AG10803 (cell line): ENCODE data around the gene RAB33B.

Source experiments
- DNase-seq: peaks from one replicate; pipeline ENCODE4 v3.0.0; 2010; ENCODE audit warnings: low read depth
- H3K4me3 ChIP-seq: 2 replicates; pipeline ENCODE4 v1.5.1; 2011; ENCODE audit warnings: mild to moderate bottlenecking, low read length, control low read depth
- TF ChIP-seq, protein P1 (sequence below): conservative IDR thresholded peaks from 2 replicates; pipeline ENCODE4 v1.5.1; 2011; ENCODE audit warnings: mild to moderate bottlenecking, low read length, control low read depth, inconsistent platforms

RAB33B gene

DNA sequence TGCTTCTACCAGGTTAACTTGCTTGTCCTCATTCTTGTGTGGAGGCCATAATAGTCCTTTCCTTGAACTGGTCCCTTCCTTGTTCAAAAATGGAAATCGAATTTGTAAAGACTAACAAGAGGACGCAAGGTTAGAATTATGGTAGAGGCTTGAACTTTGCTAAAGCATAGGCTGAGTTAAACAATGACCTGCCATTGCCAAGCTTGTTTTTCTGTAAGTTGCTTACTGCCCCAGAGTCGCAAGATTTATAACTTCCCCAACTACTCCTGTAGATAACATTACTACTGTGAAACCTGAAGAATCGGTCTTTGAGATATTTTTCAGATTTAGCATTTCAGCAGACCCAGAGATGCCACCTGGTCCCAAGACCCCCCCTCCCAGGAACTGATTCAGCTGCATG lies 45.3 kb downstream of the RAB33B start:
- no peak for DNase-seq
- no peak overlapping the region for H3K4me3 ChIP-seq
- TF ChIP-seq, protein P1, sequence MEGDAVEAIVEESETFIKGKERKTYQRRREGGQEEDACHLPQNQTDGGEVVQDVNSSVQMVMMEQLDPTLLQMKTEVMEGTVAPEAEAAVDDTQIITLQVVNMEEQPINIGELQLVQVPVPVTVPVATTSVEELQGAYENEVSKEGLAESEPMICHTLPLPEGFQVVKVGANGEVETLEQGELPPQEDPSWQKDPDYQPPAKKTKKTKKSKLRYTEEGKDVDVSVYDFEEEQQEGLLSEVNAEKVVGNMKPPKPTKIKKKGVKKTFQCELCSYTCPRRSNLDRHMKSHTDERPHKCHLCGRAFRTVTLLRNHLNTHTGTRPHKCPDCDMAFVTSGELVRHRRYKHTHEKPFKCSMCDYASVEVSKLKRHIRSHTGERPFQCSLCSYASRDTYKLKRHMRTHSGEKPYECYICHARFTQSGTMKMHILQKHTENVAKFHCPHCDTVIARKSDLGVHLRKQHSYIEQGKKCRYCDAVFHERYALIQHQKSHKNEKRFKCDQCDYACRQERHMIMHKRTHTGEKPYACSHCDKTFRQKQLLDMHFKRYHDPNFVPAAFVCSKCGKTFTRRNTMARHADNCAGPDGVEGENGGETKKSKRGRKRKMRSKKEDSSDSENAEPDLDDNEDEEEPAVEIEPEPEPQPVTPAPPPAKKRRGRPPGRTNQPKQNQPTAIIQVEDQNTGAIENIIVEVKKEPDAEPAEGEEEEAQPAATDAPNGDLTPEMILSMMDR = no peak

DNA sequence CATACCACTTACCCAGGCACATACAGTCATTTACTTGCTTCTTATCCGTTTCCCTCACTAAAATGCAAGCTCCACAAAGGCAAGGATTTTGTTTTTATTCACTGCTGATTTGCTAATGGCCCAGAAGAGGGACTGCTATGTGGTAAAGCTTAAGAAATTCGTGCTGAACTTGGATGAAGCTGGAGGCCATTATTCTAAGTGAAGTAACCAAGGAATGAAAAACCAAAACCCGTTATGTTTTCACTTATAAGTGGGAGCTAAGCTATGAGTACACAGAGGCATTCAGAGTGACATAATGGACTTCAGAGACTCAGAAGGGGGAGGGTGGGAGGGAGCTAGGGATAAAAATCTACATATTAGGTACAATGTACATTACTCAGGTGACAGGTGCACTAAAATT lies 47.2 kb downstream of the RAB33B start:
- no peak overlapping the region for H3K4me3 ChIP-seq
- peak; percentile 74 for DNase-seq
- TF ChIP-seq, protein P1 = peak; percentile 16; the same call in 1 of the 2 replicates

GRCh38 chr4:139501527-139501926 lies 47.6 kb downstream of the RAB33B start:
- DNase-seq = no peak
- H3K4me3 ChIP-seq = no peak overlapping the region
- TF ChIP-seq, protein P1 = no peak

GRCh38 chr4:139501927-139502899 lies 48.3 kb downstream of the RAB33B start:
- peak; percentile 20 for DNase-seq
- TF ChIP-seq, protein P1 = no peak
- no peak overlapping the region for H3K4me3 ChIP-seq

DNA sequence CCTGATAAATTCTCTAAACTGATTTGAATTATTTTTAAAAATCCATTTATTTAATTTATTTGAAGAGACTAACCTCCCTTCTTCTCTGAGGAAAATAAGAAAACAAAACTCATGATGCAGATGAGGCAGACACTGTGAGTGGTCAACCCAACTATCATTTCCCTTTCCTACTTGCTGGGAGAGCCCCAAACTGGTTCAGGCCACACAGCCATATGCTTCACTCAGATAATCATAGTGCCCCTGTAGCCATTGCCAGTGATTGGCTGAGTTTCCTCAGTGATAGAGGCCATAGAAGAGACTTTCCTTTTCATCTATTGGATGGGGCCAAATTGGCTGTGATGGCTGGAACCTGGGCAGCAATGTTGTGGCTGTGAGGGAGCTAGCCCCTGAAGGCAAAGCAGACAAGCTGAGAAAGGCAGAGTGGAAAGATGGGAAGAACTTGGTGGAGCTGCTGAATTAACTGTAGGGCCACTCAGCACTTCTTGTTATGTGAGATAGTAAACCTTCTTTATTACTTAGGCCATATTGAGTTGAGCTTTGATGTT lies 49.8 kb downstream of the RAB33B start:
- TF ChIP-seq, protein P1 = no peak
- H3K4me3 ChIP-seq = no peak overlapping the region
- DNase-seq = no peak

GRCh38 chr4:139506774-139507173 lies 52.9 kb downstream of the RAB33B start:
- TF ChIP-seq, protein P1 = no peak
- no peak overlapping the region for H3K4me3 ChIP-seq
- no peak for DNase-seq
